Liver (tissue), 9 donors: Measurements from ENCODE around the gene TEX29. TPM values are rescaled to one million over a fixed set of nuclear protein-coding genes. Genes with fewer than 3 reads are reported as not detected.

ENCODE experiments used
- DNase-seq: peaks from one replicate; pipeline ENCODE4 v3.0.0-alpha.2; 2017; ENCODE audit warnings: low spot score
- H3K27ac ChIP-seq, 2 donors: one replicate each; pipeline ENCODE4 v1.7.0; 2013; ENCODE audit warnings: inconsistent platforms in 2 of 2, low read length in 2 of 2, control low read depth in 1 of 2, low read depth in 1 of 2, mild to moderate bottlenecking in 1 of 2
- H3K27me3 ChIP-seq, 4 donors: one replicate each; pipeline versions ENCODE4 v1.6.1 to v1.7.0; 2013; ENCODE audit warnings: low read length in 3 of 4, inconsistent platforms in 1 of 4, mild to moderate bottlenecking in 1 of 4, moderate library complexity in 1 of 4; ENCODE audit not compliant: control insufficient read depth in 4 of 4, insufficient read depth in 4 of 4
- H3K36me3 ChIP-seq, 4 donors: one replicate each; pipeline versions ENCODE4 v1.6.1 to v1.7.0; 2013; ENCODE audit warnings: low read length in 3 of 4, mild to moderate bottlenecking in 3 of 4, low read depth in 1 of 4, moderate library complexity in 1 of 4; ENCODE audit not compliant: control insufficient read depth in 4 of 4, insufficient read depth in 3 of 4
- H3K4me1 ChIP-seq, 4 donors: one replicate each; pipeline versions ENCODE4 v1.6.1 to v1.7.0; 2013; ENCODE audit warnings: low read length in 3 of 4, mild to moderate bottlenecking in 3 of 4, moderate library complexity in 1 of 4; ENCODE audit not compliant: control insufficient read depth in 4 of 4, insufficient read depth in 4 of 4
- H3K4me3 ChIP-seq, 3 donors: one replicate each; pipeline versions ENCODE4 v1.6.1 to v1.7.0; 2013; ENCODE audit warnings: low read length in 3 of 3, control low read depth in 1 of 3, low read depth in 1 of 3, mild to moderate bottlenecking in 1 of 3
- H3K9ac ChIP-seq, 2 donors: one replicate each; pipeline ENCODE4 v1.7.0; 2013; ENCODE audit warnings: low read length in 2 of 2, mild to moderate bottlenecking in 2 of 2, moderate library complexity in 2 of 2, control low read depth in 1 of 2, low read depth in 1 of 2
- H3K9me3 ChIP-seq, 4 donors: one replicate each; pipeline versions ENCODE4 v1.6.1 to v1.7.0; 2013; ENCODE audit warnings: low read length in 3 of 4; ENCODE audit not compliant: control insufficient read depth in 4 of 4
- CTCF ChIP-seq: fragments of 150-350 bp; IDR thresholded peaks from 2 replicates; pipeline ENCODE4 v1.5.1; 2017; ENCODE audit warnings: improper control_type of control experiment, low read depth, low read length; ENCODE audit not compliant: missing input control
- EGR1 ChIP-seq, 2 donors: IDR thresholded peaks; 2 replicates each; pipeline ENCODE4 v1.6.1; 2016 to 2018; ENCODE audit warnings: antibody characterized with exemption in 2 of 2, low read depth in 2 of 2
- FOXA1 ChIP-seq: IDR thresholded peaks from 2 replicates; pipeline ENCODE4 v1.6.1; 2016; ENCODE audit warnings: antibody characterized with exemption
- FOXA2 ChIP-seq: IDR thresholded peaks from 2 replicates; pipeline ENCODE4 v1.6.1; 2016; ENCODE audit warnings: antibody characterized with exemption
- GABPA ChIP-seq, 2 donors: IDR thresholded peaks in 1 of 2; conservative IDR thresholded peaks in 1 of 2; 2 replicates each; pipeline ENCODE4 v1.6.1; 2016; ENCODE audit warnings: antibody characterized with exemption in 2 of 2, mild to moderate bottlenecking in 1 of 2, moderate library complexity in 1 of 2
- HNF4G ChIP-seq: IDR thresholded peaks from 2 replicates; pipeline ENCODE4 v1.6.1; 2016; ENCODE audit warnings: antibody characterized with exemption
- JUND ChIP-seq, 2 donors: IDR thresholded peaks; 2 replicates each; pipeline ENCODE4 v1.6.1; 2016; ENCODE audit warnings: antibody characterized with exemption in 2 of 2
- MAX ChIP-seq: IDR thresholded peaks from 2 replicates; pipeline ENCODE4 v1.6.1; 2016; ENCODE audit warnings: antibody characterized with exemption
- NR2F2 ChIP-seq: IDR thresholded peaks from 2 replicates; pipeline ENCODE4 v1.6.1; 2016; ENCODE audit warnings: antibody characterized with exemption
- RAD21 ChIP-seq, 2 donors: IDR thresholded peaks; 2 replicates each; pipeline ENCODE4 v1.6.1; 2016; ENCODE audit warnings: antibody characterized with exemption in 2 of 2, mild to moderate bottlenecking in 2 of 2
- REST ChIP-seq: IDR thresholded peaks from 2 replicates; pipeline ENCODE4 v1.6.1; 2016; ENCODE audit warnings: antibody characterized with exemption, mild to moderate bottlenecking
- RXRA ChIP-seq, 2 donors: IDR thresholded peaks; 2 replicates each; pipeline ENCODE4 v1.6.1; 2017 to 2018; ENCODE audit warnings: antibody characterized with exemption in 2 of 2, mild to moderate bottlenecking in 1 of 2
- SP1 ChIP-seq: IDR thresholded peaks from 2 replicates; pipeline ENCODE4 v1.6.1; 2018; ENCODE audit warnings: antibody characterized with exemption, mild to moderate bottlenecking
- TAF1 ChIP-seq: conservative IDR thresholded peaks from 2 replicates; pipeline ENCODE4 v1.6.1; 2016; ENCODE audit warnings: antibody characterized with exemption, mild to moderate bottlenecking
- YY1 ChIP-seq: IDR thresholded peaks from 2 replicates; pipeline ENCODE4 v1.6.1; 2016; ENCODE audit warnings: antibody characterized with exemption, mild to moderate bottlenecking
- ZBTB33 ChIP-seq: IDR thresholded peaks from 2 replicates; pipeline ENCODE4 v1.6.1; 2016; ENCODE audit warnings: antibody characterized with exemption
- WGBS: extraction: QIAGEN DNeasy Blood & Tissue Kit; methylation state at CpG from one replicate; pipeline ENCODE4 v1.1.7; 2013; 5-methylcytosine and 5-hydroxymethylcytosine counted together
- polyA plus RNA-seq, 2 donors: library from polyadenylated mRNA; stranded (reverse) in 1 of 2; unstranded in 1 of 2; fragments of 200-250 nt in 1 of 2; fragments of >200 nt in 1 of 2; fragmentation: Nextera tagmentation in 1 of 2; extraction: Ambion mirVana in 1 of 2; gene quantifications; one replicate each; pipeline versions ENCODE4 v1.2.1 to v1.2.3, GENCODE V29; 2013 to 2015
- total RNA-seq, 2 donors: library from RNA; depleted of rRNA; stranded (reverse); fragments of >200 nt; gene quantifications; one replicate each; pipeline ENCODE4 v1.2.3, GENCODE V29; 2014
- donor health status: healthy.
- donor health status: healthy.
- donor health status: healthy.
- donor health status: healthy.
- donor health status: healthy.

TEX29 gene
- total and polyA plus RNA-seq, 4 donors = 0.17 TPM; not detected in 3

GRCh38 chr13:111329641-111330040 lies 9.2 kb downstream of the TEX29 start:
- TF ChIP-seq YY1 (no peak), FOXA1 (no peak), REST (no peak), EGR1 (IDR thresholded peaks at IDR 0.05; ENCODE audit: low read depth in 2 of 2) (no peak), FOXA2 (no peak)
- H3K27ac ChIP-seq = no peak overlapping the region
- no peaks in the 10 kb centered on the region for H3K27me3 ChIP-seq
- DNase-seq = peak; percentile 17
- no peak overlapping the region for H3K4me3 ChIP-seq
- 94% methylated on average over 7 of the region's 7 CpGs for WGBS
- H3K36me3 ChIP-seq = no peaks in the 10 kb centered on the region
- no peaks in the 10 kb centered on the region for H3K9me3 ChIP-seq
- H3K4me1 ChIP-seq = no peaks in the 10 kb centered on the region
- no peak overlapping the region for H3K9ac ChIP-seq

- H3K4me1 ChIP-seq = no peaks in the 10 kb centered on the region
- no peak overlapping the region for H3K4me3 ChIP-seq
- H3K27me3 ChIP-seq = no peaks in the 10 kb centered on the region
- H3K36me3 ChIP-seq = no peaks in the 10 kb centered on the region
- peak; percentile 9 for DNase-seq
- no peak for TF ChIP-seq RAD21 (IDR thresholded peaks at IDR 0.05)
- no peak for TF ChIP-seq NR2F2
- no peak for TF ChIP-seq SP1
- TF ChIP-seq HNF4G = no peak
- 89% methylated on average over 11 of the region's 11 CpGs for WGBS
- no peaks in the 10 kb centered on the region for H3K9me3 ChIP-seq
- H3K27ac ChIP-seq = no peak overlapping the region
- no peak overlapping the region for H3K9ac ChIP-seq
Measured at GRCh38 chr13:111330066-111330610, 9.7 kb downstream of the TEX29 start.

GRCh38 chr13:111335298-111335697 lies 14.9 kb downstream of the TEX29 start:
- DNase-seq = no peak
- no peak overlapping the region for H3K27ac ChIP-seq
- H3K9me3 ChIP-seq = no peaks in the 10 kb centered on the region
- TF ChIP-seq GABPA (IDR thresholded peaks at IDR 0.05 in 1 of 2, conservative IDR thresholded peaks at IDR 0.05 in 1 of 2) (no peak), TAF1 (no peak), MAX (no peak), YY1 (no peak), RXRA (IDR thresholded peaks at IDR 0.05) (no peak), RAD21 (IDR thresholded peaks at IDR 0.05) (no peak), ZBTB33 (no peak), FOXA1 (no peak), JUND (IDR thresholded peaks at IDR 0.05) (no peak), CTCF (no peak), HNF4G (no peak), EGR1 (IDR thresholded peaks at IDR 0.05; ENCODE audit: low read depth in 2 of 2) (no peak), SP1 (no peak)
- no peak overlapping the region for H3K4me3 ChIP-seq
- H3K27me3 ChIP-seq = no peaks in the 10 kb centered on the region
- H3K9ac ChIP-seq = no peak overlapping the region
- H3K4me1 ChIP-seq = no peaks in the 10 kb centered on the region
- 90% methylated on average over 5 of the region's 5 CpGs for WGBS
- no peaks in the 10 kb centered on the region for H3K36me3 ChIP-seq
